Measurements from ENCODE around the gene CARD11. TPM values are rescaled to one million over a fixed set of nuclear protein-coding genes. Genes with fewer than 3 reads are reported as not detected.

CARD11 gene
- polyA plus RNA-seq, 1 experiment, result not detected

- CTCF ChIA-PET, result interaction anchor here (0.6 kb wide), 1 partner anchor 202 kb away, joined by 3 read pairs; no protein-coding TSS in a partner anchor
- TF ChIP-seq, protein P1, sequence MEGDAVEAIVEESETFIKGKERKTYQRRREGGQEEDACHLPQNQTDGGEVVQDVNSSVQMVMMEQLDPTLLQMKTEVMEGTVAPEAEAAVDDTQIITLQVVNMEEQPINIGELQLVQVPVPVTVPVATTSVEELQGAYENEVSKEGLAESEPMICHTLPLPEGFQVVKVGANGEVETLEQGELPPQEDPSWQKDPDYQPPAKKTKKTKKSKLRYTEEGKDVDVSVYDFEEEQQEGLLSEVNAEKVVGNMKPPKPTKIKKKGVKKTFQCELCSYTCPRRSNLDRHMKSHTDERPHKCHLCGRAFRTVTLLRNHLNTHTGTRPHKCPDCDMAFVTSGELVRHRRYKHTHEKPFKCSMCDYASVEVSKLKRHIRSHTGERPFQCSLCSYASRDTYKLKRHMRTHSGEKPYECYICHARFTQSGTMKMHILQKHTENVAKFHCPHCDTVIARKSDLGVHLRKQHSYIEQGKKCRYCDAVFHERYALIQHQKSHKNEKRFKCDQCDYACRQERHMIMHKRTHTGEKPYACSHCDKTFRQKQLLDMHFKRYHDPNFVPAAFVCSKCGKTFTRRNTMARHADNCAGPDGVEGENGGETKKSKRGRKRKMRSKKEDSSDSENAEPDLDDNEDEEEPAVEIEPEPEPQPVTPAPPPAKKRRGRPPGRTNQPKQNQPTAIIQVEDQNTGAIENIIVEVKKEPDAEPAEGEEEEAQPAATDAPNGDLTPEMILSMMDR (IDR thresholded peaks at IDR 0.05; ENCODE audit: insufficient read depth, low read depth, low read length), result no peak
- POLR2A ChIA-PET, result no interaction called here
- no peaks in the 10 kb centered on the region for H3K36me3 ChIP-seq (ENCODE audit: control insufficient read depth, insufficient read depth, low read length)
- H3K27me3 ChIP-seq (ENCODE audit: control insufficient read depth, insufficient read depth, low read length), result no peaks in the 10 kb centered on the region
- DNase-seq (ENCODE audit: low read depth), result no peak
- no peak overlapping the region for H3K4me3 ChIP-seq (ENCODE audit: low read depth, low read length)
Observed at GRCh38 chr7:3066506-3066905, 22.8 kb upstream of the CARD11 start.

- no peak overlapping the region for H3K4me3 ChIP-seq (ENCODE audit: low read depth, low read length)
- POLR2A ChIA-PET, result no interaction called here
- DNase-seq (ENCODE audit: low read depth), result no peak
- TF ChIP-seq, protein P1 (IDR thresholded peaks at IDR 0.05; ENCODE audit: insufficient read depth, low read depth, low read length), result no peak
- H3K36me3 ChIP-seq (ENCODE audit: control insufficient read depth, insufficient read depth, low read length), result no peaks in the 10 kb centered on the region
- H3K27me3 ChIP-seq (ENCODE audit: control insufficient read depth, insufficient read depth, low read length), result no peaks in the 10 kb centered on the region
- CTCF ChIA-PET, result interaction anchor here (0.6 kb wide), 1 partner anchor 202 kb away, joined by 3 read pairs; no protein-coding TSS in a partner anchor
Observed at GRCh38 chr7:3065724-3066143, 22.1 kb upstream of the CARD11 start.

GRCh38 chr7:3064067-3064466, 20.4 kb upstream of the CARD11 start:
- Histone ChIP-seq H3K4me3 (ENCODE audit: low read depth, low read length) (no peak overlapping the region), H3K27me3 (ENCODE audit: control insufficient read depth, insufficient read depth, low read length) (no peaks in the 10 kb centered on the region), H3K36me3 (ENCODE audit: control insufficient read depth, insufficient read depth, low read length) (no peaks in the 10 kb centered on the region)
- DNase-seq (ENCODE audit: low read depth), result no peak
- POLR2A ChIA-PET, result no interaction called here
- CTCF ChIA-PET, result no interaction called here
- TF ChIP-seq, protein P1 (IDR thresholded peaks at IDR 0.05; ENCODE audit: insufficient read depth, low read depth, low read length), result no peak

- ChIA-PET POLR2A (no interaction called here), CTCF (no interaction called here)
- no peaks in the 10 kb centered on the region for H3K27me3 ChIP-seq (ENCODE audit: control insufficient read depth, insufficient read depth, low read length)
- no peak for DNase-seq (ENCODE audit: low read depth)
- no peaks in the 10 kb centered on the region for H3K36me3 ChIP-seq (ENCODE audit: control insufficient read depth, insufficient read depth, low read length)
- TF ChIP-seq, protein P1 (IDR thresholded peaks at IDR 0.05; ENCODE audit: insufficient read depth, low read depth, low read length), result no peak
- no peak overlapping the region for H3K4me3 ChIP-seq (ENCODE audit: low read depth, low read length)
Observed at GRCh38 chr7:3063016-3063753, 19.5 kb upstream of the CARD11 start.

DNA sequence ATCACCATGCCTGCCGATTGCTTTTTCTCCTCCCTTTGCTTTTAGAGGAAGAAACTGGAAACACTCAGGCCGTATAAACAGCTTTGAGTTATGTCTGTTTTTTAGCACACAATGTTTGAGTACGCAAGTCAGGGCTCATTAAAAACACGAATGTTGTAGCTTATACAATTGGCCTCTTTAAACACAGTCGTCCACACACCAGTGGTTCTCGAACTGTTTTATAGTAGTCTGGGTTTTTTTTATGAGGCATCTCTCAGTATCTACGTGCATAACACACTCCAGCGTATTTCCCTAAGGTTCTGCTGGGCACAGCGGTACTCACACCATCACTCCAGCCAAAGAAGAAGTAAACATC, 13.4 kb upstream of the CARD11 start:
- DNase-seq (ENCODE audit: low read depth), result no peak
- CTCF ChIA-PET, result no interaction called here

More for the DNA sequence above, 13.4 kb upstream of the CARD11 start:
- Histone ChIP-seq H3K27me3 (ENCODE audit: control insufficient read depth, insufficient read depth, low read length) (no peaks in the 10 kb centered on the region), H3K4me3 (ENCODE audit: low read depth, low read length) (no peak overlapping the region), H3K36me3 (ENCODE audit: control insufficient read depth, insufficient read depth, low read length) (no peaks in the 10 kb centered on the region)
- POLR2A ChIA-PET, result no interaction called here
- TF ChIP-seq, protein P1 (IDR thresholded peaks at IDR 0.05; ENCODE audit: insufficient read depth, low read depth, low read length), result no peak

All from BJ (cell line).